Thymus (tissue), 11 donors: ENCODE results near the gene GPR146. TPM values are rescaled to one million over a fixed set of nuclear protein-coding genes. Genes with fewer than 3 reads are reported as not detected.
"Not testable (repeated sequence)": the region's sequence is repeated elsewhere in the genome, so short reads cannot be mapped to it uniquely, and the experiment has no call there.

Experiments
- DNase-seq, 9 donors: peaks; one replicate each; pipeline ENCODE4 v3.0.0-alpha.2; 2013; ENCODE audit warnings: low spot score in 9 of 9, low read depth in 6 of 9, missing footprints in 1 of 9
- H3K27ac ChIP-seq, 2 donors: one replicate each; pipeline ENCODE4 v1.5.1; 2013; ENCODE audit warnings: control low read depth in 1 of 2, low read depth in 1 of 2, low read length in 1 of 2, mild to moderate bottlenecking in 1 of 2, moderate library complexity in 1 of 2
- H3K27me3 ChIP-seq, 2 donors: one replicate each; pipeline ENCODE4 v1.5.1; 2013; ENCODE audit warnings: low read length in 1 of 2; ENCODE audit not compliant: control insufficient read depth in 2 of 2, insufficient read depth in 1 of 2
- H3K36me3 ChIP-seq, 2 donors: one replicate each; pipeline ENCODE4 v1.5.1; 2013; ENCODE audit warnings: low read length in 1 of 2, mild to moderate bottlenecking in 1 of 2, moderate library complexity in 1 of 2; ENCODE audit not compliant: control insufficient read depth in 2 of 2, insufficient read depth in 2 of 2
- H3K4me1 ChIP-seq, 2 donors: one replicate each; pipeline ENCODE4 v1.5.1; 2013; ENCODE audit warnings: low read length in 2 of 2; ENCODE audit not compliant: control insufficient read depth in 2 of 2, insufficient read depth in 2 of 2
- H3K4me3 ChIP-seq, 2 donors: one replicate each; pipeline ENCODE4 v1.5.1; 2013; ENCODE audit warnings: low read length in 2 of 2, control low read depth in 1 of 2, mild to moderate bottlenecking in 1 of 2
- H3K9me3 ChIP-seq, 2 donors: one replicate each; pipeline ENCODE4 v1.5.1; 2013; ENCODE audit warnings: low read length in 1 of 2, mild to moderate bottlenecking in 1 of 2; ENCODE audit not compliant: control insufficient read depth in 2 of 2, insufficient read depth in 1 of 2
- WGBS: extraction: QIAGEN DNeasy Blood & Tissue Kit; methylation state at CpG from one replicate; pipeline ENCODE4 v1.1.7; 2013; 5-methylcytosine and 5-hydroxymethylcytosine counted together
- polyA plus RNA-seq: library from polyadenylated mRNA; stranded (reverse); fragments of 200-250 nt; gene quantifications from one replicate; pipeline ENCODE4 v1.2.3, GENCODE V29; 2013
- total RNA-seq: library from RNA; stranded (reverse); fragments of 120-200 nt; gene quantifications from one replicate; pipeline ENCODE4 v1.2.4, GENCODE V29; 2013
- donor health status: healthy.

The GPR146 gene
- total and polyA plus RNA-seq, 2 donors, result 2.7 to 12.6 TPM

GRCh38 chr7:999941-1000935 is 44.1 kb upstream of the GPR146 start:
- H3K36me3 ChIP-seq, result peaks cover 0 to 12% of the 10 kb centered on the region in 2 donors
- no peaks in the 10 kb centered on the region for H3K9me3 ChIP-seq
- 95% methylated on average over 52 of the region's 52 CpGs for WGBS
- DNase-seq, result no peak
- no peaks in the 10 kb centered on the region for H3K27me3 ChIP-seq
- no peak overlapping the region for H3K4me3 ChIP-seq
- no peaks in the 10 kb centered on the region for H3K4me1 ChIP-seq
- no peak overlapping the region for H3K27ac ChIP-seq

GRCh38 chr7:1001069-1001770 is 43.1 kb upstream of the GPR146 start:
- not testable (repeated sequence) for H3K4me1 ChIP-seq, DNase-seq, H3K9me3 ChIP-seq, H3K27ac ChIP-seq, H3K4me3 ChIP-seq, H3K27me3 ChIP-seq
- peaks cover 0 to 12% of the 10 kb centered on the region in 2 donors for H3K36me3 ChIP-seq
- WGBS, result 96% methylated on average over 14 of the region's 14 CpGs

GRCh38 chr7:1002026-1002425 is 42.3 kb upstream of the GPR146 start:
- H3K27me3 ChIP-seq, H3K4me3 ChIP-seq, H3K27ac ChIP-seq, H3K36me3 ChIP-seq, DNase-seq, H3K4me1 ChIP-seq, H3K9me3 ChIP-seq: not testable (repeated sequence)
- WGBS, result 91% methylated on average over 4 of the region's 4 CpGs

DNA sequence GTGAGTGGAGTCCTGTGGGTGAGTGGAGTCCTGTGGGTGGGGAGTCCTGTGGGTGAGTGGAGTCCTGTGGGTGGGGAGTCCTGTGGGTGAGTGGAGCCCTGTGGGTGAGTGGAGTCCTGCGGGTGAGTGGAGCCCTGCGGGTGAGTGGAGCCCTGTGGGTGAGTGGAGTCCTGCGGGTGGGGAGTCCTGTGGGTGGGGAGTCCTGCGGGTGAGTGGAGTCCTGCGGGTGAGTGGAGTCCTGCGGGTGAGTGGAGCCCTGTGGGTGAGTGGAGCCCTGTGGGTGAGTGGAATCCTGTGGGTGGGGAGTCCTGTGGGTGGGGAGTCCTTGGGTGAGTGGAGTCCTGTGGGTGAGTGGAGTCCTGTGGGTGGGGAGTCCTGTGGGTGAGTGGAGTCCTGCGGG is 41.9 kb upstream of the GPR146 start:
- not testable (repeated sequence) for H3K4me1 ChIP-seq
- 94% methylated on average over 6 of the region's 7 CpGs for WGBS

DNA sequence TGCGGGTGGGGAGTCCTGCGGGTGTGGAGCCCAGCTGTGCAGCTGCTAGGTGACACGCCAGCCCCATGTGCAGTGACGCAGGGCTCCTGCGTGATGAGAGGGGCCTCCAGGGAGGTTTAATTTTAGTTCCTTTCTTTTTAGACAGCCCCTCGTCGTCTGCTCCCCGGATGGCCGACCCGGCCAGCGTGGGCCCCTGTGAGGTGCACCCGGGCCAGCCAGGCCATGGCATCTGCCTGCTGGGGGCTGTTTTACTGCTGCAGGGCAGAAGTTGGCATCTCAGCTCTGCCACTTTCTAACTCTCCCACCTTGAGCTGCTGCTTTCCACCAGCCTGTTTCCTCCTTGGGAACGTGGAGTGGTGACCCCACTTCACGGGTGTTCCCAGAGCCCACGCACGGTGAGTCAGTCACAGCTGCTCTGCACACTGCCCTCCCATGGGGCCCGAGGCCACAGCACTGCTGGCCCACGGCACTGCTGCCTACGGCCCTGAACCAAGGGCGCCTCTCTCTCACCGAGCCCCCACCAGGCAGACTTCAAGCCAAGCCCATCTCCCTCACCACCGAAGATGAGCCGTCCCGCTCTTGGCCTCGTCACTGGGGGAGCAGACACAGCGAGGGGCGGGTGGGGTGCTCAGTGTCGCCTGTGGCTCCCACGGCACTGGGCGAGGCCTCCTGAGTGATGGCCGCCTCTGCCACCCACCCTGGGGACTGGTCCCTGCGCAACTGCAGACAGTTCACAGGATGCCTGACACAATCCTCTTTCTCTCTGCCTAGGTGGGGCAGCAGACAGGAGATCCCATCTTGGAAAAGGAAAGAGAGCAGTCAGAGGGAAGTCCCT is 40.1 kb upstream of the GPR146 start:
- 95% methylated on average over 32 of the region's 32 CpGs for WGBS

More for the DNA sequence above, 41.9 kb upstream of the GPR146 start:
- not testable (repeated sequence) for H3K4me3 ChIP-seq, H3K36me3 ChIP-seq, DNase-seq, H3K27me3 ChIP-seq, H3K27ac ChIP-seq, H3K9me3 ChIP-seq

GRCh38 chr7:1005303-1005702 is 39.0 kb upstream of the GPR146 start:
- no peak for DNase-seq
- Histone ChIP-seq H3K4me3 (no peak overlapping the region), H3K36me3 (peaks cover 0 to 4% of the 10 kb centered on the region in 2 donors)

More for the DNA sequence above, 40.1 kb upstream of the GPR146 start:
- H3K27me3 ChIP-seq, result no peaks in the 10 kb centered on the region
- no peak for DNase-seq
- no peaks in the 10 kb centered on the region for H3K4me1 ChIP-seq
- no peaks in the 10 kb centered on the region for H3K9me3 ChIP-seq
- no peak overlapping the region for H3K4me3 ChIP-seq
- H3K27ac ChIP-seq, result no peak overlapping the region
- peaks cover 0 to 6% of the 10 kb centered on the region in 2 donors for H3K36me3 ChIP-seq

DNA sequence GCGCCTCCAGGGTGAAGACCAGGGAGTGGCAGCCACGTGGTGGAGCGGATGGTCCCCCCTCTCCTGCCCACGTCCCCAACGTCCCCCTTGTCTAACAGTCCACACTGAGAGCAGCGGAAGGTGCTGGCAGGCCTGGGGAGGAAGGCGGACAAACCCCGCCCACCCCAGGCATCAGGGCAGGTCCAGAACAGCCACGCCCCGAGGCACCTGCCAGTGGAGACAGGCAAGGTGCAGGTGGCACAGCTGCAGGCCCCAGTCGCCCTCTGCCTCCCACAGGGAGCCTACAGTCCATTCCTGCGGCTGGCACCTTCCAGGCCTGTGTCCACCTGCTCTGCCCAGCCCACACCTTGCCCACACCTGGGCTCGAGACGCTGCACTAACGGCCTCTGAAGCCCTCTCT is 36.4 kb upstream of the GPR146 start:
- DNase-seq, result no peak
- Histone ChIP-seq H3K4me3 (no peak overlapping the region), H3K27ac (no peak overlapping the region), H3K4me1 (no peaks in the 10 kb centered on the region), H3K36me3 (peaks cover 0 to 4% of the 10 kb centered on the region in 2 donors), H3K9me3 (no peaks in the 10 kb centered on the region), H3K27me3 (no peaks in the 10 kb centered on the region)
- WGBS, result 94% methylated on average over 15 of the region's 15 CpGs

More at GRCh38 chr7:1005303-1005702, 39.0 kb upstream of the GPR146 start:
- Histone ChIP-seq H3K4me1 (no peaks in the 10 kb centered on the region), H3K9me3 (no peaks in the 10 kb centered on the region), H3K27me3 (no peaks in the 10 kb centered on the region), H3K27ac (no peak overlapping the region)
- 97% methylated on average over 21 of the region's 21 CpGs for WGBS

- Histone ChIP-seq H3K4me3 (no peak overlapping the region), H3K4me1 (peaks cover 0 to 2% of the 10 kb centered on the region in 2 donors), H3K27me3 (no peaks in the 10 kb centered on the region), H3K27ac (no peak overlapping the region), H3K36me3 (peaks cover 0 to 4% of the 10 kb centered on the region in 2 donors), H3K9me3 (no peaks in the 10 kb centered on the region)
- 95% methylated on average over 37 of the region's 37 CpGs for WGBS
- no peak for DNase-seq
These were observed 35.5 kb upstream of the GPR146 start for GRCh38 chr7:1008733-1009363.
